ENCODE data around the gene TRAF6.

GRCh38 chr11:36509694-36510593 lies at the start of gene TRAF6:
- TF ChIP-seq CTCF (IDR thresholded peaks at IDR 0.05 in 4 of 5, conservative IDR thresholded peaks at IDR 0.05 in 1 of 5) (peak; percentile 78 to 93 (median 91)), POLR2A (IDR thresholded peaks at IDR 0.05) (peak; percentile 88 to 89)

All from gastrocnemius medialis (tissue), 4 donors.